HG03064 (cell line): Measurements from ENCODE around the gene PCBP4.
A peak's percentile ranks its signal among the peaks of the same experiment; 100 is the strongest.

Experiments
- ATAC-seq: cut with Tn5 transposase; IDR thresholded peaks from one replicate; pipeline ENCODE4 v1.9.1; 2021; ENCODE audit warnings: low read depth; ENCODE audit not compliant: unreplicated experiment

PCBP4 gene

DNA sequence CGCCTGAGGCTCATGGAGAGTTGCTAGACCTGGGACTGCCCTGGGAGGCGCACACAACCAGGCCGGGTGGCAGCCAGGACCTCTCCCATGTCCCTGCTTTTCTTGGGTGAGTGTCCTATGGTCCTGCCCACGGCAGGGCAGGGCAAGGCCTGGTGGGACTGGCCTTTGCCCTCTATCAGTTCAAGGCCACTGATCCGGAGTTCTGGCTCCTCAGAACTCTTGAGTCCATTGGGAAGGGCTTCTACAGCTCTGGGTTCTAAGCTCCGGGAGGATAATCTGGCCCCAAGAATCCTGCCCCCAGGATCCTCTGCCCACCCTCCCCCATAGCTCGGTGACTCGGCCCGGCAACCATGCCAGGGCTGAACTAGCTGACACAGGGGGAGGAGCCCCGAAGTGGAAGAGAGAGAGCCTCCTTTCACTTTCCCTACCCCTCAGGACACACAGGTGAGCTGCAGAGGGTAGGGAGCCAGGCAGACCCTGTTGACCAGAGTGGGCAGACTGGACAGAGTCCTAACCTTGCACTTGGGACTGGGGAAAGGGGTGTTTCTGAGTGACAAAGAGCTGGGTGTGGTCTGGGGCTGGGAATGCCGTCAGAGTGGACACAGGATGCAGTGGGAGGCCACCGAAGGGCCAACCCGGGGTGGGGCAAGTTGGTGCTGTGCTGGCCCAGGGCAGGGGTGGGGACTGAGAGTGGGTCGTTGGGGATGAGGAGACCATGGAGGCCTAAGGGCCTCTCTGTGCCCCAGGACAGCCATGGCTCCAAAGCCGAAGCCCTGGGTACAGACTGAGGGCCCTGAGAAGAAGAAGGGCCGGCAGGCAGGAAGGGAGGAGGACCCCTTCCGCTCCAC lies 24.4 kb downstream of the PCBP4 start:
- ATAC-seq = no peak

DNA sequence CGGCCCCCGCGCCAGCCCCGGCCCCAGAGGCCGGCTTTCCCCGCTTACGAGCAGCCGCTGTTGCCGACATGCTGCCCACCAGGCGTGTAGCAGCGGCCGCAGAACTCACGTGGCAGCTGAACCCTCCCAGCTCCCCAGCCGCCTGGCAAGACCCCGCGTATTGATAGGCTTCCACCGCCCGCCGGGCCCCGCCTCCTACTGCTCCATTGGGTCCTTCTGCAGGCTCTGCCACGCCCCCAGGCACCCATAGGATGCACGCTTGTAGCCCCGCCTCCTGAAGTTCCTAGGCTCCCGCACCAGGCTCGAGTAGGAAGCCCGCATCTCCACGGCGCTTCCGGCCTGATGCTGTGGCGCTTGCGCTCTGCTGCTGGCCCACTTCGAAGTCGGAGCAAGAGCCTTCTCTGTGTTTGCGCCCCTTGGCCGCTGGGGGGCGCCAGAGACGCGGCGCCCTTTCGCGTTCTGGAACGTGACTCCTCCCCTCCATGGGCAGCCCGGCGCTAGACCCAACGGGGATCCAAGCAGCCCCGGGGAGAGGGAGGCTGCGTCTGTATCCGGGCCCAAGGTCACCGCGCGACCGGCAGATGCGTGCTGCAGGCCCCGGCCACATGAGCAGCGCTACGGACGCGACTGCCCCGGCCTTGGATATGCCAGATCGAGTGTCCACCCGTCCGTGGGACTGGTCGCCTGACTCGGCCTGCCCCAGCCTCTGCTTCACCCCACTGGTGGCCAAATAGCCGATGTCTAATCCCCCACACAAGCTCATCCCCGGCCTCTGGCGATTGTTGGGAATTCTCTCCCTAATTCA lies 25.3 kb downstream of the PCBP4 start, which contains the start of the genes PARP3 and RRP9:
Gene PARP3, plus strand, starts transcription at position 566 of the 805 bp plus-strand sequence. CDS start 993 bp downstream, outside the sequence.
Gene RRP9, minus strand, starts transcription at position 107 of the 805 bp plus-strand sequence. Its CDS starts 37 bp downstream, at position 70.
- peak; percentile 91 for ATAC-seq

GRCh38 chr3:51941463-51941797 lies 25.8 kb downstream of the PCBP4 start:
- ATAC-seq = no peak

DNA sequence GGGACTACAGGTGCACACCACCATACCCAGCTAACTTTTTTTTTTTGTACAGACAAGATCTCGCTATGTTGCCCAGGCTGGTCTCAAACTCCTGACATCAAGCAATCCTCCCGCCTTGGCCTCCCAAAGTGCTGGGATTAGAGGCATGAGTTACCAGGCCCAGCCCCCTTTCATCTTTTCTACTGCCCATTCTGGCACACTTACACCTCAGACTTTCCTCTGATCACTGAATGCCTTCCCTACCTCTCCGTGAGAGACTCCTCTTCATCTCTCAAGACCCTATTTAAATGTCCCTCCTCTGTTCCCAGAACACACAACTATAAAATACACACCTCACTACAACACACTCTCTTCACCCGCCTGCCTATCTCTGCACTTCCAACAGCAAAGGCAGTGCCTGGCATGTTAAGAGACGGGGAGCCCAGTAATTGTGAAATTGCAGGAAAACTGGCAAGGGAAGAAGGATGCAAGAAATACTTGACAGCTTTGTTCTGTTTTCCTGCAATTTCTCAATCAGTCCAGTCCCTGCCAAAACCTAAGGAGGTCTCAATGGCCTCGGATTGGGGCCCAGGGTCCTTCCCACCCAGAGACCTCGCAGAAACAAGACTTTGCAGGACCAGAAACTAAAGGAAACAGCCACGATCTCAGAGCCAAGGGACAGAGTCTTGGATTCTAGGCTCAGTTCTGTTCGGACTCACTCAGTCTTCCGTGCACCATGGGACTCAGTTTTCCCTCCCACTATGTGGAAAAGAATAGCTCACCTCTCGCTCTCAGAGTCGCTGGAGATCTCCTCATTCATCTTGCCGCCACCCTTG lies 26.4 kb downstream of the PCBP4 start:
- ATAC-seq = no peak

DNA sequence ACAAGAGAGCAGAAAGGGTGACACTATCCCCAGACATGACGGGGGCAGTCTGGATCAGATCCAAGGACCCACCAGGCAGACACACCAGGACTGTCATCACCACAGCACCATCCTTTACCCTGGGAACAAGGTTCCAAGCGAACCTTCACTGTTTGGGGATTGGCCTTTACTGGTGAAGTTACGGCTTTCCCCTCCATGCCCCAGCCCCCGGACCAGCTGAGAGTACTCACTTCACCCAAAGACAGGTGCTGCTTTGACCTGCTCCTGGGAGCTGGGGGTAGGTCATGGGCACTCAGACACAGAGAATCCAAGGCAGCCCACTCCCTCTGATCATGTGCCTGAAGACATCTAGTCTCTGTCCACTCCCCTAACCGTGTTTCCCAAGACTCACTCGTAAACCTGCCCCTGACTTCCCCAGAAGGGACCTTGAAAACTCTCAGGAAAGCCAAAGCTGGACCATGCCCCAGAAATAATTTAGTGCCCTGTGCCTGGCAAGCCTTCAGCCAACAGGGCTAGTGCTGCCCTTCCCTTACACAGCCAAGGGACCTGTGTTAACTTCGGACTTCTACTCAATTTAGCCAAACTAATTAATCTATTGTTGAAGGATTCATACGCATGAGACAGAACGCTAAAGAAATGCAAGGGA lies 28.4 kb downstream of the PCBP4 start:
- ATAC-seq = no peak

DNA sequence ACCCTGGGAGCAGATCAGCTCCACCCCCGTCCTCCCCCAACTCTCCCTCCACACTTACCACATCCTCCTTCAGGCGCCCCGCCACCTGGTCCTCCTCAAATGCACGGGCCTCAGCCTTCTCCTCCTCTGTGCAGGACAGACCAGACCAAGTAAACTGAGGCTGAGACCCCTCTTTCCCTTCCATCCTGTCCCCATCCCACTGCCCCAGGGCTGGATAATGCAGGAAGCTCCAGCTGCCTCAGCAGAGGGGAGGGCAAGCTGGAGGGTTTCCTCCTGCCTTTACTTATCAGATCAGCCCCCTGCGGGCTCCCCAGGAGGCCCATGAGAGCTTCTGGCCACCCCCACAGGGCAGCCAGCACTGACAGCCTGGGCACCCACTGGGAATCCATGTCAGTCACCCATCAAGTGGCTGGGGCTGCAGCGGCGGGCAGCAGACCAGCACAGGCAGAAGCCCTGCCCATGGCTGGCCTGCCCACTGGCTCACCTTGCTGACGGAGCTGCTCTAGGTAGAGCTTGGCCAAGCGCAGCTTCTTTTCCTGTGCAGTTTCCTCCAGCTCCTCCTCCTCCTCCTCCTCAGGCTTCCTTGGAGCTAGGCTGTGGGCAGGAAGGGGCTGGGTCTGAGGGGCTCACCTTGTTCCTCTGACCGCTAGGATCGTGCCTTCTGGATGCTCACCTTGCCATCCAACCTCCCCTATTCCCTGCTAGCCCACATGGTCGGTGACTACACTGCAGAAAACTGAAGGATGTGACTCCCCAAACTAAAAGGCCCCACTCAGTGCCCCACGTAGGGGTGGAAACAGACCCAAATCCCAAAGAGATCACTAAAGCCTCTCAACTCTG lies 29.4 kb downstream of the PCBP4 start:
- no peak for ATAC-seq

- ATAC-seq = no peak
These were observed 30.2 kb downstream of the PCBP4 start for GRCh38 chr3:51937014-51937413.

DNA sequence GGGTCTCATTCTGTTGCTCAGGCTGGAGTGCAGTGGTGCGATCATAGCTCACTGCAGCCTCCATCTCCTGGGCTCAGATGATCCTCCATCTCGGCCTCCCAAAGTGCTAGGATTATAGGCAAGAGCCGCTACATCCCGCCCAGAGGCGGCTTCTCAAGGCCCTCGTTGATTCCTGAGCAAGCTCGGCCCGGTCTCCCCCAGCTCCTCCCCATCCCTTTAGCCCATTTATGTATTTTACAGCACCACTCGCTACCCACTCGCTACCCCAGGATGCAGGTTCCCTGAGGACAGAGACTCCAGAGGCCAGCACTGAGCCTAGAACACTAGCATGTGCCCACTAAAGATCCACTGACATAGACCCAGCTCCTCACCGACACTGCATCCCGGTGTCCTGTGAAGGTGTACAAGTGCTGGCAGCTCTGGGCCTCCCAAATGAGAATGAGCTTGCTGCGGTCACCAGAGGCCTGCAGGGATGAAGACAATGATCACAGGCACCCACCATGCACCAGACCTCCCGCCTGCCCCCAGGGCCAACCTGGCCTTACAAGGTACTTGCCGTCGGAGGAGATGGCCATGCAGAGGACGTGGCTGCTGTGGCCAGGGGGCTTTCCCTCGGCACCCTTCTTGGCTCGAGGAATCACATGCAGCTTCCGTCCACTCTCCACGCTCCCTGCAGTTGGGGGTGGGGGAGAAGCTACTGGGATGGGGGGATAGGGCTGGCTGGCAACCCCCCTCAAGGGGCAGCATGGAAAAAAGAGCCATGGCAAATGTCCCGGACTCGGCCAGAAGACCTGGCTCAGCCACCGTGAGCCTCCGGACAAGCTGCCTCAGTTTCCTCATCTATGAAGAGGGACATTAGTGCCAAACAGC lies 31.1 kb downstream of the PCBP4 start:
- ATAC-seq = no peak

DNA sequence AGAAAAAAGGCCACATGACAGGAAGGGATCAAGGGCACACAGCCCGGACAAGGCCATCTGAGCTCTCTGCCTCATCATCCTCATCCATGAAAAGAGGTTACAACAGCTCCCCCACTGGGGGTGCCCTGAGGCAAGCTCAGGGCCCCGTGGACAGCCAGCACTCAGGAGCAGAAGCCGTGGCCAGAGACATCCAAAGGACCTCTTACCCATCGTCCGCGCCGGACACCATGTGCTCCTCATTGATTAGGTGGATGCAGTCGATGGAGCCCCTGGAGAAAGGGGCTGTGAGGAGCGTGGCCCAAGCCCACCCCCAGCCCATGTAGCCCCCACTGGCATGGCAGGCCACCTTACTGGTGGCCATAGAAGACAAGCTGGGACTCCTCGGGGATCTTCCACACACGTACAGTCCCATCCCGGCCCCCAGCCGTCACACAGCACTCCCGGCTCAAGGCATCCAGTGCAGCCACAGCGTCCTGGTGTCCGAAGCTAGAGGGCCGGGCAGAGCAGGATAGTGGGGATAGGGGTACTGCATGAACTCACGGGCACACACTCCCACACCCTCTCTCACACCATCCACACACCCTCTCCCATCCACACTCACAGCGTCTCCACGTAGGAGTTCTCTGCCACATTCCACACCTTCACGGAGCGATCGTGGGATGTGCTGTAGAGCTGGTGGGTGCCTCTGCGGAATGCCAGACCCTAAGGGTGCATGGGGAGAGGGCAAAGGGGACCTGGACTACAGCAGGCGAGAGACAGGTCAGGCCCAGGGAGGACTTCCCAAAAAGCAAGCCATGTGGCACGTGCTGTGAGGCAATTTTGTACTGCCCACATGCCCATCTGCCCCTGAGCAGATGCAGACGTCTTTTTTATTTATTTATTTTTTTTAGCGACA lies 32.0 kb downstream of the PCBP4 start:
- no peak for ATAC-seq

DNA sequence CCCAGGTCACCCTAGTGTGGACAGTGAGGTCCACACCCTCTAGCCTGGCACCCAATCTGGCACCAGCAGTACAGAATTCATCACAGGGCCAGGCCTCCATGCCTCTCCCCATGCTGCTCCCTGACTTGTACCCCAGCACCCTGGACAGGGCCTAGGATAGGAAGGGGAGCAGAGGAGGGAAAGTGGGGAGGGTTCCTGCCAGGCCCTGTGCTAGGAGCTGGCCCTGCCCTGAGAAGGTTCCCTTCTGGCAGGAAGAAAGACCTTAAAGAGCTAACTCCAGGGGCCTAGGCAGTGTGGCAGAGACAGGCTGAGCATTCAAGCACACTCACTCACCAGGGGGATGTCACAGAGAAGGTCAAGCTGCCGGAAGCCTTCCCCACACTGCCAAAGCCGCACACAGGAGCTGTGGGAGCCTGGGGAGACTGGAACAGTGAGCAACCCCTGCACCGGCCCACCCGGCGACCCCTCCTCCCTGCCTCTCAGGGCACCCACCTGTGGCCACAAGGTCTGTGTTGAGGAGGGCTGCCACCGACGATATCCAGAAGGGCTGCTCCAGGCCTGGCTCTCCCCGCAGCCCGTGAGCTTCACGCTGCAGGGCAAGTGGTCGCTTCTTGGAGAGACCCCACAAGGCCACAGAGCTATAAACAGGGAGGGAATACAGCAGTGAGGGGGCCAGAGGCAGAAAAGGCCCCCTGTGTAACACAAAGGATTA lies 33.0 kb downstream of the PCBP4 start:
- ATAC-seq = no peak

GRCh38 chr3:51933471-51934138 lies 33.6 kb downstream of the PCBP4 start:
- ATAC-seq = no peak

GRCh38 chr3:51932471-51933370 lies 34.5 kb downstream of the PCBP4 start:
- ATAC-seq = no peak

GRCh38 chr3:51931756-51932155 lies 35.5 kb downstream of the PCBP4 start:
- ATAC-seq = no peak

DNA sequence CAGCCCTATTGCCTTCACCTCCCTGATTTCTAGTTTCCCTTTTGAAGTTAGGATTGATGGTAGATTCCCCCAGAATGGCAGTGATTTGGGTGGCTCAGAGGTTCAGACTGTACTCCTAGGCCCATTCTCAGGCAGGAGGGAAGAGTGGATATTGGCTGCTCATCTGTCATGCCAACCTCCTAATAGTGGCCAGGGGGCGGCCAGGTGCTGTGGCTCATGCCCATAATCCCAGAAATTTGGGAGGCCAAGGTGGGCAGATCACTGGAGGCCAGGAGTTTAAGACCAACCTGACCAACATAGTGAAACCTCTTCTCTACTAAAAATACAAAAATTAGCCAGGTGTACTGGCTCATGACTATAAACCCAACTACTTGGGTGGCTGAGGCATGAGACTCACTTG lies 36.8 kb downstream of the PCBP4 start:
- ATAC-seq = no peak

- no peak for ATAC-seq
These were observed 37.7 kb downstream of the PCBP4 start for GRCh38 chr3:51929420-51930003.
